GM23338 (cell line): ENCODE measurements around the gene DENND2A. TPM values are rescaled to one million over a fixed set of nuclear protein-coding genes. Genes with fewer than 3 reads are reported as not detected.

Source experiments
- ATAC-seq: fragments of 200-7000 bp; cut with Tn5 transposase; 3 replicates; pipeline ENCODE4 v1.9.1; 2020
- DNase-seq: peaks from one replicate; pipeline ENCODE4 v3.0.0-alpha.2; 2015; ENCODE audit warnings: low spot score
- H2AFZ ChIP-seq: fragments of 200-600 bp; sonication (generic); 2 replicates; pipeline ENCODE4 v1.8.0; 2016; ENCODE audit warnings: antibody characterized with exemption, mild to moderate bottlenecking, moderate library complexity
- H3F3A ChIP-seq: fragments of 200-600 bp; sonication (generic); replicated peaks from 2 replicates; pipeline ENCODE4 v1.8.0; 2017; ENCODE audit warnings: antibody characterized with exemption, mixed run types, low read depth
- H3K27ac ChIP-seq: fragments of 200-600 bp; sonication (generic); 2 replicates; pipeline ENCODE4 v1.6.1; 2016; ENCODE audit warnings: low read depth
- H3K27me3 ChIP-seq: fragments of 200-600 bp; sonication (generic); 2 replicates; pipeline ENCODE4 v1.8.0; 2016; ENCODE audit warnings: mild to moderate bottlenecking, mixed run types, moderate library complexity; ENCODE audit not compliant: insufficient read depth
- H3K36me3 ChIP-seq: fragments of 200-600 bp; sonication (generic); 2 replicates; pipeline ENCODE4 v1.8.0; 2016; ENCODE audit warnings: mild to moderate bottlenecking; ENCODE audit not compliant: insufficient read depth
- H3K4me1 ChIP-seq: fragments of 200-600 bp; sonication (generic); 2 replicates; pipeline ENCODE4 v1.8.0; 2016; ENCODE audit warnings: mild to moderate bottlenecking, moderate library complexity; ENCODE audit not compliant: insufficient read depth
- H3K4me2 ChIP-seq: fragments of 200-600 bp; sonication (generic); 2 replicates; pipeline ENCODE4 v1.7.1; 2017; ENCODE audit warnings: mixed run types
- H3K4me3 ChIP-seq: fragments of 200-600 bp; sonication (generic); 2 replicates; pipeline ENCODE4 v1.6.1; 2016; ENCODE audit warnings: mixed run types
- H3K79me2 ChIP-seq: fragments of 200-600 bp; sonication (generic); replicated peaks from 2 replicates; pipeline ENCODE4 v1.8.0; 2017; ENCODE audit warnings: mild to moderate bottlenecking; ENCODE audit not compliant: insufficient read depth
- H3K9me2 ChIP-seq: fragments of 200-600 bp; sonication (generic); 2 replicates; pipeline ENCODE4 v1.8.0; 2017; ENCODE audit not compliant: insufficient read depth
- H4K20me1 ChIP-seq: fragments of 200-600 bp; sonication (generic); replicated peaks from 2 replicates; pipeline ENCODE4 v1.8.0; 2017; ENCODE audit warnings: mild to moderate bottlenecking; ENCODE audit not compliant: insufficient read depth
- H3K27ac Mint-ChIP-seq: 2 replicates; pipeline ENCODE4 v1.8.0; 2020; ENCODE audit warnings: inconsistent platforms, mild to moderate bottlenecking, moderate library complexity, mixed read lengths
- H3K27me3 Mint-ChIP-seq: 3 replicates; pipeline ENCODE4 v1.8.0; 2022; ENCODE audit warnings: low read depth, mild to moderate bottlenecking, moderate library complexity, mixed read lengths, inconsistent platforms; ENCODE audit not compliant: insufficient read depth, poor library complexity
- H3K36me3 Mint-ChIP-seq: 3 replicates; pipeline ENCODE4 v1.8.0; 2021; ENCODE audit warnings: low read depth, mild to moderate bottlenecking, inconsistent platforms, moderate library complexity, mixed read lengths
- H3K4me1 Mint-ChIP-seq: 3 replicates; pipeline ENCODE4 v1.8.0; 2020; ENCODE audit warnings: mild to moderate bottlenecking, inconsistent platforms, mixed read lengths
- H3K4me3 Mint-ChIP-seq: 3 replicates; pipeline ENCODE4 v1.8.0; 2021; ENCODE audit warnings: moderate library complexity, mild to moderate bottlenecking, inconsistent platforms, mixed read lengths
- H3K9me3 Mint-ChIP-seq: 3 replicates; pipeline ENCODE4 v1.8.0; 2020; ENCODE audit warnings: moderate library complexity, mild to moderate bottlenecking, inconsistent platforms, mixed read lengths
- CREB1 ChIP-seq: fragments of 250-450 bp; sonication (Bioruptor Pico); IDR thresholded peaks from 2 replicates; pipeline ENCODE4 v1.5.0; 2020; ENCODE audit warnings: low read depth, mild to moderate bottlenecking, moderate library complexity
- EZH2 ChIP-seq: fragments of 200-600 bp; sonication (generic); IDR thresholded peaks from one replicate; pipeline ENCODE4 v1.8.0; 2017; ENCODE audit warnings: antibody characterized with exemption, mild to moderate bottlenecking, low read depth; ENCODE audit not compliant: unreplicated experiment
- JUNB ChIP-seq: IDR thresholded peaks from one replicate; pipeline ENCODE4 v1.6.1; 2016; ENCODE audit warnings: antibody characterized with exemption; ENCODE audit not compliant: unreplicated experiment
- NANOG ChIP-seq: IDR thresholded peaks from 2 replicates; pipeline ENCODE4 v1.6.1; 2016; ENCODE audit warnings: antibody characterized with exemption, borderline replicate concordance
- POLR2AphosphoS5 ChIP-seq: IDR thresholded peaks from 2 replicates; pipeline ENCODE4 v1.6.1; 2016; ENCODE audit warnings: antibody characterized with exemption, low read depth
- STAT1 ChIP-seq: IDR thresholded peaks from one replicate; pipeline ENCODE4 v1.6.1; 2016; ENCODE audit warnings: antibody characterized with exemption; ENCODE audit not compliant: unreplicated experiment
- ZNF114 ChIP-seq: fragments of 250-450 bp; sonication (Bioruptor Pico); IDR thresholded peaks from 2 replicates; pipeline ENCODE4 v1.5.0; 2020; ENCODE audit warnings: mild to moderate bottlenecking, moderate library complexity
- polyA plus RNA-seq: library from polyadenylated mRNA; unstranded; fragments of >200 nt; fragmentation: Nextera tagmentation; extraction: Ambion mirVana; gene quantifications from 2 replicates; pipeline ENCODE4 v1.2.1, GENCODE V29; 2016
- total RNA-seq: library from RNA; depleted of rRNA; stranded (reverse); fragments of >200 nt; shearing (Covaris generic); gene quantifications from 2 replicates; pipeline ENCODE4 v1.2.3, GENCODE V29; 2014
- TF ChIP-seq, protein P1 (sequence below): IDR thresholded peaks from 2 replicates; pipeline ENCODE4 v1.6.1; 2016; ENCODE audit warnings: antibody characterized with exemption
- TF ChIP-seq, protein P2 (sequence below), 2 experiments: fragments of 200-600 bp in 1 of 2; sonication (generic) in 1 of 2; conservative IDR thresholded peaks; 2 replicates each; pipeline versions ENCODE4 v1.5.1 to v1.6.1; 2016 to 2017; ENCODE audit warnings: antibody characterized with exemption in 2 of 2, low read depth in 2 of 2, mild to moderate bottlenecking in 2 of 2, moderate library complexity in 1 of 2
- TF ChIP-seq, protein P3 (sequence below): IDR thresholded peaks from one replicate; pipeline ENCODE4 v1.6.1; 2018; ENCODE audit warnings: antibody characterized with exemption; ENCODE audit not compliant: unreplicated experiment

Gene DENND2A
- total and polyA plus RNA-seq, 2 experiments from 2014 or later = 1.7 to 5.6 TPM

DNA sequence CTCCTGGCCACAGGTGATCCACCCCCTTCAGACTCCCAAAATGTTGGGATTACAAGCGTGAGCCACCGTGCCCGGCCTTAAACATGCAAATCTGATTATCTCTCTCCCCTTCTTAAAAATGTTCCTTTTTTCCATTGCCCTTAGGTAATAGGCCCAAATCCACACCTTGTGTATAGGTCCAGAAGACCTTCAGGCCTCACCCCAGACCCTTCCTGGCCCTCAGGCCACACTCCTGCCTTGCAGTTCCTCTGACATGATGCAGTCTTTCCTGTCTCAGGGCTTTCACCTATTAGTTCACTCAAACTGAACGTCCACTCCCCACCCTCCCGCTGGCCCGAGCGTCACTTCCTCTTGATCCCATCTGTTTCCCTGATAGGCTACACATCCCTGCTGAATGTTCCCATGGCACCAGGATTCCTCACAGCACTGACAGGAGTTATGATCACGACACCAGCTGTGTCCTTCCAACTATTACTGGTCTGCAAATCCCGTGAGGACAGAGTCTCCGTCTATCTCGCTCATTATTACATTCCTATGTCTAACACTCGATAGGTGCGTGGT, 46.4 kb downstream of the DENND2A start:
- H3K4me3 Mint-ChIP-seq = no peak overlapping the region
- Histone ChIP-seq H3K79me2 (no peaks in the 10 kb centered on the region), H3F3A (no peaks in the 10 kb centered on the region), H3K4me2 (no peak overlapping the region), H2AFZ (no peak overlapping the region), H4K20me1 (no peaks in the 10 kb centered on the region), H3K36me3 (no peaks in the 10 kb centered on the region), H3K4me3 (no peak overlapping the region), H3K4me1 (no peaks in the 10 kb centered on the region; the same call in 1 of the 2 replicates), H3K9me2 (no peaks in the 10 kb centered on the region), H3K27me3 (no peaks in the 10 kb centered on the region), H3K27ac (no peak overlapping the region)
- TF ChIP-seq ZNF114 (CRISPR knock-in tag) = no peak
- TF ChIP-seq, protein P1, sequence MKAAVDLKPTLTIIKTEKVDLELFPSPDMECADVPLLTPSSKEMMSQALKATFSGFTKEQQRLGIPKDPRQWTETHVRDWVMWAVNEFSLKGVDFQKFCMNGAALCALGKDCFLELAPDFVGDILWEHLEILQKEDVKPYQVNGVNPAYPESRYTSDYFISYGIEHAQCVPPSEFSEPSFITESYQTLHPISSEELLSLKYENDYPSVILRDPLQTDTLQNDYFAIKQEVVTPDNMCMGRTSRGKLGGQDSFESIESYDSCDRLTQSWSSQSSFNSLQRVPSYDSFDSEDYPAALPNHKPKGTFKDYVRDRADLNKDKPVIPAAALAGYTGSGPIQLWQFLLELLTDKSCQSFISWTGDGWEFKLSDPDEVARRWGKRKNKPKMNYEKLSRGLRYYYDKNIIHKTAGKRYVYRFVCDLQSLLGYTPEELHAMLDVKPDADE = no peak
- no peak for TF ChIP-seq NANOG
- no peak for TF ChIP-seq EZH2
- TF ChIP-seq, protein P2, sequence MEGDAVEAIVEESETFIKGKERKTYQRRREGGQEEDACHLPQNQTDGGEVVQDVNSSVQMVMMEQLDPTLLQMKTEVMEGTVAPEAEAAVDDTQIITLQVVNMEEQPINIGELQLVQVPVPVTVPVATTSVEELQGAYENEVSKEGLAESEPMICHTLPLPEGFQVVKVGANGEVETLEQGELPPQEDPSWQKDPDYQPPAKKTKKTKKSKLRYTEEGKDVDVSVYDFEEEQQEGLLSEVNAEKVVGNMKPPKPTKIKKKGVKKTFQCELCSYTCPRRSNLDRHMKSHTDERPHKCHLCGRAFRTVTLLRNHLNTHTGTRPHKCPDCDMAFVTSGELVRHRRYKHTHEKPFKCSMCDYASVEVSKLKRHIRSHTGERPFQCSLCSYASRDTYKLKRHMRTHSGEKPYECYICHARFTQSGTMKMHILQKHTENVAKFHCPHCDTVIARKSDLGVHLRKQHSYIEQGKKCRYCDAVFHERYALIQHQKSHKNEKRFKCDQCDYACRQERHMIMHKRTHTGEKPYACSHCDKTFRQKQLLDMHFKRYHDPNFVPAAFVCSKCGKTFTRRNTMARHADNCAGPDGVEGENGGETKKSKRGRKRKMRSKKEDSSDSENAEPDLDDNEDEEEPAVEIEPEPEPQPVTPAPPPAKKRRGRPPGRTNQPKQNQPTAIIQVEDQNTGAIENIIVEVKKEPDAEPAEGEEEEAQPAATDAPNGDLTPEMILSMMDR (conservative IDR thresholded peaks at IDR 0.05; ENCODE audit: low read depth in 2 of 2) = no peak
- TF ChIP-seq STAT1 = no peak
- no peak for TF ChIP-seq JUNB
- TF ChIP-seq CREB1 (CRISPR knock-in tag) = no peak
- TF ChIP-seq POLR2AphosphoS5 = no peak
- TF ChIP-seq, protein P3, sequence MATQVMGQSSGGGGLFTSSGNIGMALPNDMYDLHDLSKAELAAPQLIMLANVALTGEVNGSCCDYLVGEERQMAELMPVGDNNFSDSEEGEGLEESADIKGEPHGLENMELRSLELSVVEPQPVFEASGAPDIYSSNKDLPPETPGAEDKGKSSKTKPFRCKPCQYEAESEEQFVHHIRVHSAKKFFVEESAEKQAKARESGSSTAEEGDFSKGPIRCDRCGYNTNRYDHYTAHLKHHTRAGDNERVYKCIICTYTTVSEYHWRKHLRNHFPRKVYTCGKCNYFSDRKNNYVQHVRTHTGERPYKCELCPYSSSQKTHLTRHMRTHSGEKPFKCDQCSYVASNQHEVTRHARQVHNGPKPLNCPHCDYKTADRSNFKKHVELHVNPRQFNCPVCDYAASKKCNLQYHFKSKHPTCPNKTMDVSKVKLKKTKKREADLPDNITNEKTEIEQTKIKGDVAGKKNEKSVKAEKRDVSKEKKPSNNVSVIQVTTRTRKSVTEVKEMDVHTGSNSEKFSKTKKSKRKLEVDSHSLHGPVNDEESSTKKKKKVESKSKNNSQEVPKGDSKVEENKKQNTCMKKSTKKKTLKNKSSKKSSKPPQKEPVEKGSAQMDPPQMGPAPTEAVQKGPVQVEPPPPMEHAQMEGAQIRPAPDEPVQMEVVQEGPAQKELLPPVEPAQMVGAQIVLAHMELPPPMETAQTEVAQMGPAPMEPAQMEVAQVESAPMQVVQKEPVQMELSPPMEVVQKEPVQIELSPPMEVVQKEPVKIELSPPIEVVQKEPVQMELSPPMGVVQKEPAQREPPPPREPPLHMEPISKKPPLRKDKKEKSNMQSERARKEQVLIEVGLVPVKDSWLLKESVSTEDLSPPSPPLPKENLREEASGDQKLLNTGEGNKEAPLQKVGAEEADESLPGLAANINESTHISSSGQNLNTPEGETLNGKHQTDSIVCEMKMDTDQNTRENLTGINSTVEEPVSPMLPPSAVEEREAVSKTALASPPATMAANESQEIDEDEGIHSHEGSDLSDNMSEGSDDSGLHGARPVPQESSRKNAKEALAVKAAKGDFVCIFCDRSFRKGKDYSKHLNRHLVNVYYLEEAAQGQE = no peak
- DNase-seq = no peak
- peaks cover 8% of the 10 kb centered on the region; the same call in 2 of the 3 replicates for H3K4me1 Mint-ChIP-seq
- peaks cover 7% of the 10 kb centered on the region for H3K27me3 Mint-ChIP-seq
- ATAC-seq = no peak
- H3K27ac Mint-ChIP-seq = no peak overlapping the region
- no peaks in the 10 kb centered on the region for H3K36me3 Mint-ChIP-seq
- no peaks in the 10 kb centered on the region for H3K9me3 Mint-ChIP-seq
